AG09319 (cell line): ENCODE measurements around the gene KLHDC10.
A peak's percentile ranks its signal among the peaks of the same experiment; 100 is the strongest.
"Not testable (repeated sequence)": the region's sequence is repeated elsewhere in the genome, so short reads cannot be mapped to it uniquely, and the experiment has no call there.

ENCODE experiments used
- DNase-seq: peaks from one replicate; pipeline ENCODE4 v3.0.0-alpha.2; 2010; ENCODE audit warnings: low read depth; ENCODE audit errors: extremely low read depth
- TF ChIP-seq, protein P1 (sequence below): IDR thresholded peaks from 2 replicates; pipeline ENCODE4 v1.5.1; 2011; ENCODE audit warnings: low read depth, mild to moderate bottlenecking, inconsistent platforms, low read length, moderate library complexity

Gene KLHDC10

DNA sequence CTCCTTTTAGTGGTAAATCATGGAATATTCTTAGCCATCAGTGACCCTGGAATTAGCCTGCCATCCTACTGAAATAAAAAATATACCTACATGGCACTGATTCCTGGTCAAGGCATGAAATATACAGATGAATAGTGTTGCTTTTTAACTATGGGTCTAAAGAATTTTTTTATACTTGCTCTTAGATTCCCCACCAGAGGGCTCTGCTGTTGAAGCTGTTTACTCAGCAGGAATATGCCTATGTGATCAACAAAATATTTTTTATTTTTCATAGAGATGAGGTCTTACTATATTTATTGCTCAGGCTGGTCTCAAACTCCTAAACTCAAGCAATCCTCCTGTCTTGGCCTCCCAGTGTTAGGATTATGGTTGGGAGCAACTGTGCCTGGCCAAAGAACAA, 32.6 kb upstream of the KLHDC10 start:
- DNase-seq, result no peak
- TF ChIP-seq, protein P1, sequence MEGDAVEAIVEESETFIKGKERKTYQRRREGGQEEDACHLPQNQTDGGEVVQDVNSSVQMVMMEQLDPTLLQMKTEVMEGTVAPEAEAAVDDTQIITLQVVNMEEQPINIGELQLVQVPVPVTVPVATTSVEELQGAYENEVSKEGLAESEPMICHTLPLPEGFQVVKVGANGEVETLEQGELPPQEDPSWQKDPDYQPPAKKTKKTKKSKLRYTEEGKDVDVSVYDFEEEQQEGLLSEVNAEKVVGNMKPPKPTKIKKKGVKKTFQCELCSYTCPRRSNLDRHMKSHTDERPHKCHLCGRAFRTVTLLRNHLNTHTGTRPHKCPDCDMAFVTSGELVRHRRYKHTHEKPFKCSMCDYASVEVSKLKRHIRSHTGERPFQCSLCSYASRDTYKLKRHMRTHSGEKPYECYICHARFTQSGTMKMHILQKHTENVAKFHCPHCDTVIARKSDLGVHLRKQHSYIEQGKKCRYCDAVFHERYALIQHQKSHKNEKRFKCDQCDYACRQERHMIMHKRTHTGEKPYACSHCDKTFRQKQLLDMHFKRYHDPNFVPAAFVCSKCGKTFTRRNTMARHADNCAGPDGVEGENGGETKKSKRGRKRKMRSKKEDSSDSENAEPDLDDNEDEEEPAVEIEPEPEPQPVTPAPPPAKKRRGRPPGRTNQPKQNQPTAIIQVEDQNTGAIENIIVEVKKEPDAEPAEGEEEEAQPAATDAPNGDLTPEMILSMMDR, result peak; percentile 14; the same call in 1 of the 2 replicates

DNA sequence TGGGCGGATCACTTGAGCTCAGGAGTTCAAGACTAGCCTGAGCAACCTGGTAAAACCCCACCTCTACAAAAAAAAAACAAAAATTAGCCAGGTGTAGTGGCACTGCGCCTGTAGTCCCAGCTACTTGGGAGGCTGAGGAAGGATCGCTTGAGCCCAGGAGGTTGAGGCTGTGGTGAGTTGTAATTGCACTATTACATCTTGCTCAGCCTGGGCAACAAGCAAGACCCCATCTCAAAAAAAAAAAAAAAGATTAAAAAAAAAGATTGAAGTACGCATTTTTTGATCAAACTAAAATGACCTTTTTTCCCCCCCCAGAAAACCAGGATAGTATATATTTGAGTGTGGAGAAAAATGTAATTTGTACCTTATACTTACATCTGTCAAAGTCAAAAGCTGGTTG, 29.8 kb upstream of the KLHDC10 start:
- DNase-seq, result no peak
- TF ChIP-seq, protein P1, result no peak

DNA sequence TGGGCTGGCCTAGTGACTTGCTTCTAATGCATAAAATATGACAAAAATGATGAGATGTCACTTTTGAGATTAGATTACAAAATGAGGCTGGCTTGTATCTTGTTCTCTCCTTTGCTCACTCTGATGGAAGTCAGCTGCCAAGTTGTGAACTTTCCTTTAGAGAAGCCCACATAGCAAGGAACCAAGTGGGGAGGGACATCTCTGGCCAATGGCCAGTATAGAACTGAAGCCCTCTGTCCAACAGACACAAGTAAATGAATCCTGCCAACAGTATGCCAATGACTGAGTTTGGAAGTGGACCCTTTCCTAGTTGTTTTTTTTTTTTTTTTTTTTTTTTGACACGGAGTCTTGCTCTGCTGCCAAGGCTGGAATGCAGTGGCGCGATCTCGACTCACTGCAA, 22.5 kb upstream of the KLHDC10 start:
- DNase-seq, result no peak
- TF ChIP-seq, protein P1, result no peak

DNA sequence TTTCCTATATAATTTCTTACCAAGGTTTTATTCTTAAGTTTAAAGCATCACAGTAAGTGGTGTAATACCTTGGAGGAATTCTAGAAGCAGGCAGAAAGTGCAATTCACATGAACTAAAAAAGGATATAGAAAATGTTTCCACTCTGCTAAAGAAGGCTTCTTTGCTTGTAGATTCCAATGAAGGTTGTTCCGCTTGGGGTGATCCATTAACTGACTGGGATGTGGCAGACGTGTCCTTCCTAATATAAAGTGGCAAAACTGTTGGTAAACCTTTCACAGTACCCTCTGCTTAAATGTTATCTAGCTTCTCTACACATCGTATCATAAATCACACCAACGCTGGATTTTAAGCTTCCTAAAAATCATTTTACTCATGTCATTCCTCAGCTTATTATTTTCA, 21.4 kb upstream of the KLHDC10 start:
- TF ChIP-seq, protein P1, result no peak
- no peak for DNase-seq

DNA sequence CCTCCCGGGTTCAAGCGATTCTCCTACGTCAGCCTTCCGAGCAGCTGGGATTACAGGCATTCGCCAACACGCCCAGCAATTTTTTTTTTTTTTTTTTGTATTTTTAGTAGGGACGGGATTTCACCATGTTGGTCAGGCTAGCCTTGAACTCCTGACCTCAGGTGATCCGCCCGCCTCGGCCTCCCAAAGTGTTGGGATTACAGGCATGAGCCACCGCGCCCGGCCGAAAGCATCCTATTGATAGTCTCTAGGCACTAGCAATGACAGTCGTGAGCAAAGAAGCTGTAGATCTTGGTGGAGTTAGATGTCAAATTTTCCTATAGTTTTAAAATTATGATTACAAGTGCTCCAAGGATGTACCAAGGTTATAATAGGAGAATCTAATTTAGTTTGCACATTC, 18.1 kb upstream of the KLHDC10 start:
- DNase-seq, result not testable (repeated sequence)

DNA sequence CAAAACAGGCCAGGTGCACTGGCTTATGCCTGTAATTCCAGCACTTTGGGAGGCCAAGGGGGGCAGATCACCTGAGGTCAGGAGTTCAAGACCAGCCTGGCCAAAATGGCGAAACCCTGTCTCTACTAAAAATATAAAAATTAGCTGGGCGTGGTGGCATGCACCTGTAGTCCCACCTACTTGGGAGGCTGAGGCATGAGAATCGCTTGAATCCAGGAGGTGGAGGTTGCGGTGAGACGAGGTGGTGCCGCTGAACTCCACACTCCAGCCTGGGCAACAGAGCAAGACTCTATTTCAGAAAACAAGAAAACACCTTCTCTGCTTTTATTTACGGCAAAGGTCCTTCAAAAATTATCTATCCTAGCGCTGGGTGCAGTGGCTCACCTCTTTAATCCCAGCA, 15.1 kb upstream of the KLHDC10 start:
- DNase-seq, result not testable (repeated sequence)

DNA sequence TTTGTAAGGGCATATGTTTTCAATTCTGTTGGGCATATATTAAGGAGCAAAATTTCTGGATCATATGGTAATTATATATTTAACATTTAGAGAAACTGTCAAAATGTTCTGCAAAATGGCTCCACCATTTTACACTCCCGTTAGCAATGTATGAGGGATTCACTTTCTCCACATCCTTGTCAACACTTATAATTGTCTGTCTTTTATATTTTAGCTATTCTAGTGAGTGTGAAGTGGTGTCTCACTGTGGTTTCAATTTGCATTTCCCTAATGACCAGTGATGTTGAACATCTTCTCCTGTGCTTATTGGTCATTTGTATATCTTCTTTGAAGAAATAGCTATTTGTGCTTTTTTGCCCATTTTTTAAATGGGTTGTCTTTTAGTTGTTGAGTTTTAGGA, 8.1 kb upstream of the KLHDC10 start:
- TF ChIP-seq, protein P1, result no peak
- DNase-seq, result no peak

DNA sequence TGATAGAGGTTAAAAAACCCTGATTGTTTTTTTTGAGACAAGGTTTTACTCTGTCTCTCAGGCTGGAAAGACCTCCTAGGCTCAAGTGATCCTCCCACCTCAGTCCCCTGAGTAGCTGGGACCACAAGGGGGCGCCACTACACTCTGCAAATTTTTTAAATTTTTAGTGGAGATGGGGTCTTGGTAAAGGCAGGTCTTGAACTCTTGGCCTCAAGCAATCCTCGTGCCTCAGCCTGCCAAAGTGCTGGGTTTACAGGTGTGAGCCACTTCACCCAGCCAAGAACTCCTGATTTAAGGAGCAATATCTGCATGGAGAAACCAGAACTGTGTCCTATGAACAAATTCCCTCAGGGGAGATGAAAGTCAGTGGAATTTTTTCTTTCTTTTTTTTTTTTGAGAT, 7.3 kb upstream of the KLHDC10 start:
- DNase-seq, result no peak
- TF ChIP-seq, protein P1, result peak; percentile 75

DNA sequence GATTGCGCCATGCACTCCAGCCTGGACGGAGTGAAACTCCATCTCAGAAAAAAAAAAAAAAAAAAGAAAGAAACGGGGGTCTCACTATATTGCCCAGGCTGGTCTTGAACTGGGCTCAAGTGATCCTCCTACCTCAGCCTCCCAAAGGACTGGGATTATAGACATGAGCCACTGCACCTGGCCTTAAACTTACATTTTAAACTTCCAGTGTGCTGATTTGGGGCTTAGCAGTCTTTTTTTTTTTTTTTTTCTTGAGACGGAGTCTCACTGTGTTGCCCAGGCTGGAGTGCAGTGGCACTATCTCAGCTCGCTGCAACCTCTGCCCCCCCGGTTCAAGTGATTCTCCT, 5.8 kb upstream of the KLHDC10 start:
- DNase-seq, result not testable (repeated sequence)
